Choroid plexus epithelial cell (primary cell): ENCODE data around the gene ABHD1.

Source experiments
- DNase-seq: peaks from one replicate; pipeline ENCODE4 v3.0.0-alpha.2; 2010; ENCODE audit warnings: low read depth
- H3K4me3 ChIP-seq: 2 replicates; pipeline ENCODE4 v1.5.1; 2011; ENCODE audit warnings: low read depth, mild to moderate bottlenecking, control low read depth, low read length, moderate library complexity
- CTCF ChIP-seq: conservative IDR thresholded peaks from 2 replicates; pipeline ENCODE4 v1.5.1; 2011; ENCODE audit warnings: low read depth, mild to moderate bottlenecking, control low read depth, inconsistent platforms, low read length, moderate library complexity

ABHD1 gene

GRCh38 chr2:27088634-27089033, 35.0 kb upstream of the ABHD1 start:
- DNase-seq = no peak
- no peak for TF ChIP-seq CTCF
- H3K4me3 ChIP-seq = no peak overlapping the region

- no peak overlapping the region for H3K4me3 ChIP-seq
- DNase-seq = no peak
- TF ChIP-seq CTCF = no peak
These were observed 34.3 kb upstream of the ABHD1 start for GRCh38 chr2:27089111-27089954.

- TF ChIP-seq CTCF = no peak
- no peak for DNase-seq
- no peak overlapping the region for H3K4me3 ChIP-seq
These were observed 31.6 kb upstream of the ABHD1 start for GRCh38 chr2:27091746-27092695.

- no peak for DNase-seq
- no peak for TF ChIP-seq CTCF
- no peak overlapping the region for H3K4me3 ChIP-seq
These were observed 30.8 kb upstream of the ABHD1 start for GRCh38 chr2:27092696-27093429.

- H3K4me3 ChIP-seq = no peak overlapping the region
- no peak for TF ChIP-seq CTCF
- DNase-seq = no peak
These were observed 29.9 kb upstream of the ABHD1 start for GRCh38 chr2:27093430-27094352.

GRCh38 chr2:27094353-27094984, 29.1 kb upstream of the ABHD1 start:
- DNase-seq = no peak
- no peak overlapping the region for H3K4me3 ChIP-seq
- no peak for TF ChIP-seq CTCF
